GM23338 (cell line): ENCODE data around the gene RYR3. TPM values are rescaled to one million over a fixed set of nuclear protein-coding genes. Genes with fewer than 3 reads are reported as not detected.

ENCODE experiments used
- ATAC-seq: fragments of 200-7000 bp; cut with Tn5 transposase; 3 replicates; pipeline ENCODE4 v1.9.1; 2020
- DNase-seq: peaks from one replicate; pipeline ENCODE4 v3.0.0-alpha.2; 2015; ENCODE audit warnings: low spot score
- H2AFZ ChIP-seq: fragments of 200-600 bp; sonication (generic); 2 replicates; pipeline ENCODE4 v1.8.0; 2016; ENCODE audit warnings: antibody characterized with exemption, mild to moderate bottlenecking, moderate library complexity
- H3F3A ChIP-seq: fragments of 200-600 bp; sonication (generic); replicated peaks from 2 replicates; pipeline ENCODE4 v1.8.0; 2017; ENCODE audit warnings: antibody characterized with exemption, mixed run types, low read depth
- H3K27ac ChIP-seq: fragments of 200-600 bp; sonication (generic); 2 replicates; pipeline ENCODE4 v1.6.1; 2016; ENCODE audit warnings: low read depth
- H3K27me3 ChIP-seq: fragments of 200-600 bp; sonication (generic); 2 replicates; pipeline ENCODE4 v1.8.0; 2016; ENCODE audit warnings: mild to moderate bottlenecking, mixed run types, moderate library complexity; ENCODE audit not compliant: insufficient read depth
- H3K36me3 ChIP-seq: fragments of 200-600 bp; sonication (generic); 2 replicates; pipeline ENCODE4 v1.8.0; 2016; ENCODE audit warnings: mild to moderate bottlenecking; ENCODE audit not compliant: insufficient read depth
- H3K4me1 ChIP-seq: fragments of 200-600 bp; sonication (generic); 2 replicates; pipeline ENCODE4 v1.8.0; 2016; ENCODE audit warnings: mild to moderate bottlenecking, moderate library complexity; ENCODE audit not compliant: insufficient read depth
- H3K4me2 ChIP-seq: fragments of 200-600 bp; sonication (generic); 2 replicates; pipeline ENCODE4 v1.7.1; 2017; ENCODE audit warnings: mixed run types
- H3K4me3 ChIP-seq: fragments of 200-600 bp; sonication (generic); 2 replicates; pipeline ENCODE4 v1.6.1; 2016; ENCODE audit warnings: mixed run types
- H3K79me2 ChIP-seq: fragments of 200-600 bp; sonication (generic); replicated peaks from 2 replicates; pipeline ENCODE4 v1.8.0; 2017; ENCODE audit warnings: mild to moderate bottlenecking; ENCODE audit not compliant: insufficient read depth
- H3K9me2 ChIP-seq: fragments of 200-600 bp; sonication (generic); 2 replicates; pipeline ENCODE4 v1.8.0; 2017; ENCODE audit not compliant: insufficient read depth
- H4K20me1 ChIP-seq: fragments of 200-600 bp; sonication (generic); replicated peaks from 2 replicates; pipeline ENCODE4 v1.8.0; 2017; ENCODE audit warnings: mild to moderate bottlenecking; ENCODE audit not compliant: insufficient read depth
- H3K27ac Mint-ChIP-seq: 2 replicates; pipeline ENCODE4 v1.8.0; 2020; ENCODE audit warnings: inconsistent platforms, mild to moderate bottlenecking, moderate library complexity, mixed read lengths
- H3K27me3 Mint-ChIP-seq: 3 replicates; pipeline ENCODE4 v1.8.0; 2022; ENCODE audit warnings: low read depth, mild to moderate bottlenecking, moderate library complexity, mixed read lengths, inconsistent platforms; ENCODE audit not compliant: insufficient read depth, poor library complexity
- H3K36me3 Mint-ChIP-seq: 3 replicates; pipeline ENCODE4 v1.8.0; 2021; ENCODE audit warnings: low read depth, mild to moderate bottlenecking, inconsistent platforms, moderate library complexity, mixed read lengths
- H3K4me1 Mint-ChIP-seq: 3 replicates; pipeline ENCODE4 v1.8.0; 2020; ENCODE audit warnings: mild to moderate bottlenecking, inconsistent platforms, mixed read lengths
- H3K4me3 Mint-ChIP-seq: 3 replicates; pipeline ENCODE4 v1.8.0; 2021; ENCODE audit warnings: moderate library complexity, mild to moderate bottlenecking, inconsistent platforms, mixed read lengths
- H3K9me3 Mint-ChIP-seq: 3 replicates; pipeline ENCODE4 v1.8.0; 2020; ENCODE audit warnings: moderate library complexity, mild to moderate bottlenecking, inconsistent platforms, mixed read lengths
- JUNB ChIP-seq: IDR thresholded peaks from one replicate; pipeline ENCODE4 v1.6.1; 2016; ENCODE audit warnings: antibody characterized with exemption; ENCODE audit not compliant: unreplicated experiment
- NANOG ChIP-seq: IDR thresholded peaks from 2 replicates; pipeline ENCODE4 v1.6.1; 2016; ENCODE audit warnings: antibody characterized with exemption, borderline replicate concordance
- POLR2AphosphoS5 ChIP-seq: IDR thresholded peaks from 2 replicates; pipeline ENCODE4 v1.6.1; 2016; ENCODE audit warnings: antibody characterized with exemption, low read depth
- STAT1 ChIP-seq: IDR thresholded peaks from one replicate; pipeline ENCODE4 v1.6.1; 2016; ENCODE audit warnings: antibody characterized with exemption; ENCODE audit not compliant: unreplicated experiment
- ZNF114 ChIP-seq: fragments of 250-450 bp; sonication (Bioruptor Pico); IDR thresholded peaks from 2 replicates; pipeline ENCODE4 v1.5.0; 2020; ENCODE audit warnings: mild to moderate bottlenecking, moderate library complexity
- ZNF331 ChIP-seq: fragments of 250-450 bp; sonication (Bioruptor Pico); IDR thresholded peaks from 2 replicates; pipeline ENCODE4 v1.5.0; 2020; ENCODE audit warnings: low read depth, mild to moderate bottlenecking, moderate library complexity
- ZNF462 ChIP-seq: fragments of 250-450 bp; sonication (Bioruptor Pico); IDR thresholded peaks from 2 replicates; pipeline ENCODE4 v1.5.0; 2020; ENCODE audit warnings: mild to moderate bottlenecking, moderate library complexity
- polyA plus RNA-seq: library from polyadenylated mRNA; unstranded; fragments of >200 nt; fragmentation: Nextera tagmentation; extraction: Ambion mirVana; gene quantifications from 2 replicates; pipeline ENCODE4 v1.2.1, GENCODE V29; 2016
- total RNA-seq: library from RNA; depleted of rRNA; stranded (reverse); fragments of >200 nt; shearing (Covaris generic); gene quantifications from 2 replicates; pipeline ENCODE4 v1.2.3, GENCODE V29; 2014

RYR3 gene
- total and polyA plus RNA-seq, 2 experiments from 2014 or later: 1.1 to 1.2 TPM

GRCh38 chr15:33451385-33451784 is 140.6 kb downstream of the RYR3 start:
- Mint-ChIP-seq H3K4me1 (peaks cover 19% of the 10 kb centered on the region; the same call in 2 of the 3 replicates), H3K36me3 (no peaks in the 10 kb centered on the region)

More at GRCh38 chr15:33451385-33451784, 140.6 kb downstream of the RYR3 start:
- no peak overlapping the region for H3K27ac ChIP-seq
- H3K4me2 ChIP-seq: no peak overlapping the region
- H2AFZ ChIP-seq: no peak overlapping the region
- H3K4me1 ChIP-seq: peaks cover 8% of the 10 kb centered on the region; the same call in 1 of the 2 replicates
- no peaks in the 10 kb centered on the region for H3K9me3 Mint-ChIP-seq
- H3K4me3 ChIP-seq: no peak overlapping the region
- 0 out of 2 replicates have a peak overlapping the region, but pooled peaks have one; percentile 13 for H3K27ac Mint-ChIP-seq
- H4K20me1 ChIP-seq: no peaks in the 10 kb centered on the region
- TF ChIP-seq ZNF114 (CRISPR knock-in tag) (no peak), ZNF462 (no peak), JUNB (no peak), ZNF331 (no peak), NANOG (no peak), STAT1 (no peak), POLR2AphosphoS5 (no peak)
- no peaks in the 10 kb centered on the region for H3K36me3 ChIP-seq
- ATAC-seq (no peak), DNase-seq (no peak)
- H3K27me3 Mint-ChIP-seq: no peaks in the 10 kb centered on the region
- H3K9me2 ChIP-seq: no peaks in the 10 kb centered on the region; the same call in 1 of the 2 replicates
- H3K79me2 ChIP-seq: no peaks in the 10 kb centered on the region
- H3F3A ChIP-seq: no peaks in the 10 kb centered on the region
- H3K27me3 ChIP-seq: no peaks in the 10 kb centered on the region
- H3K4me3 Mint-ChIP-seq: no peak overlapping the region
